ENCODE measurements around the gene NAT9. TPM values are rescaled to one million over a fixed set of nuclear protein-coding genes. Genes with fewer than 3 reads are reported as not detected.

Gene NAT9
- total and polyA plus RNA-seq, 2 donors (not counting 3 experiments of a cell fraction or from before 2014, with no cell fraction given), result 39.3 to 44.8 TPM

- H3K9me3 ChIP-seq (replicated peaks; ENCODE audit: control insufficient read depth, insufficient read depth, low read length), result no peaks in the 10 kb centered on the region
- intact Hi-C loops (cut with micrococcal nuclease), result no loop called here
- no TSS peak for BruUV-seq (replicated peaks)
- no peaks in the 10 kb centered on the region for H3K79me2 ChIP-seq (ENCODE audit: control insufficient read depth, insufficient read depth, low read length)
- no peak overlapping the region for H3K4me3 ChIP-seq (replicated peaks in 1 of 3; ENCODE audit: insufficient read depth in 1 of 3, low read depth in 1 of 3, low read length in 3 of 3)
- H3K4me2 ChIP-seq (ENCODE audit: insufficient read depth, low read length), result no peak overlapping the region
- ChIA-PET CTCF (interaction anchor here (0.8 to 1.3 kb wide), 3 partner anchors 28 to 147 kb away, joined by 3 to 4 read pairs (median 3); partner anchors contain the start of gene GRIN2C), POLR2A (no interaction called here)
- no peak overlapping the region for H3K27ac ChIP-seq (ENCODE audit: insufficient read depth, low read depth, low read length)
- H3K9me1 ChIP-seq (replicated peaks; ENCODE audit: control insufficient read depth, extremely low read depth, insufficient read depth, low read length), result no peaks in the 10 kb centered on the region
- H3K4me1 ChIP-seq (ENCODE audit: control insufficient read depth, extremely low read depth, insufficient read depth, low read length), result no peaks in the 10 kb centered on the region
- no peak overlapping the region for H3K9ac ChIP-seq (replicated peaks; ENCODE audit: extremely low read depth, insufficient read depth, low read length)
- DNase-seq (ENCODE audit: low read depth, low spot score) (no peak), FAIRE-seq (no peak)
- dilution Hi-C loops (cut with MboI; ENCODE audit: extremely low pct_ligation_motif_present, low sequenced_read_pairs), result no loop called here
- TF ChIP-seq GATA2 (IDR thresholded peaks at IDR 0.05; ENCODE audit: insufficient read depth, insufficient read length, low read depth, low read length) (no peak), POLR2A (IDR thresholded peaks at IDR 0.05; ENCODE audit: low read depth, low read length) (no peak), CTCF (IDR thresholded peaks at IDR 0.05; ENCODE audit: extremely low read depth in 1 of 2, insufficient read depth in 1 of 2, low read depth in 1 of 2, low read length in 2 of 2) (no peak), EZH2 (IDR thresholded peaks at IDR 0.05; ENCODE audit: borderline replicate concordance, low read depth, low read length, severe bottlenecking) (no peak), POLR2AphosphoS5 (IDR thresholded peaks at IDR 0.05; ENCODE audit: insufficient read depth, low read depth, low read length) (no peak), JUN (IDR thresholded peaks at IDR 0.05; ENCODE audit: borderline replicate concordance, insufficient read depth, insufficient read length, low read depth) (no peak), MAX (IDR thresholded peaks at IDR 0.05; ENCODE audit: insufficient read depth, insufficient read length) (no peak), MYC (IDR thresholded peaks at IDR 0.05; ENCODE audit: low read depth, low read length) (no peak), FOS (IDR thresholded peaks at IDR 0.05; ENCODE audit: borderline replicate concordance, insufficient read depth, low read length) (no peak)
- no peaks in the 10 kb centered on the region for H4K20me1 ChIP-seq (replicated peaks; ENCODE audit: control insufficient read depth, extremely low read depth, insufficient read depth, low read length)
- H3K27me3 ChIP-seq (ENCODE audit: control insufficient read depth in 2 of 2, insufficient read depth in 2 of 2, low read length in 2 of 2), result no peaks in the 10 kb centered on the region
- H3K36me3 ChIP-seq (ENCODE audit: control insufficient read depth in 2 of 2, extremely low read depth in 1 of 2, insufficient read depth in 2 of 2, low read length in 2 of 2), result peaks cover 0 to 10% of the 10 kb centered on the region in 2 experiments
- no peak overlapping the region for H2AFZ ChIP-seq (ENCODE audit: low read depth, low read length)
Observed at GRCh38 chr17:74818291-74818938, 42.3 kb upstream of the NAT9 start.

Data from endothelial cell of umbilical vein (primary cell).